NCI-H146 treated with DMSO at 0.1 percent for 48 hours (cell line): Measurements from ENCODE around the gene KAZN.

ENCODE experiments used
- DNase-seq: peaks from one replicate; lab custom pipeline; 2025; ENCODE audit not compliant: unreplicated experiment; lab: John Stamatoyannopoulos, UW

The KAZN gene

GRCh38 chr1:14639291-14640050, 41.0 kb downstream of the KAZN start:
- peak; percentile 11 for DNase-seq

GRCh38 chr1:14642712-14643111, 44.2 kb downstream of the KAZN start:
- DNase-seq = no peak

- no peak for DNase-seq
Observed at GRCh38 chr1:14646973-14647372, 48.5 kb downstream of the KAZN start.

- DNase-seq = no peak
Observed at GRCh38 chr1:14647777-14648176, 49.3 kb downstream of the KAZN start.

GRCh38 chr1:14648391-14648790, 49.9 kb downstream of the KAZN start:
- no peak for DNase-seq

GRCh38 chr1:14648896-14649855, 50.7 kb downstream of the KAZN start:
- no peak for DNase-seq

- no peak for DNase-seq
Observed at GRCh38 chr1:14649976-14650375, 51.5 kb downstream of the KAZN start.

- no peak for DNase-seq
Observed at GRCh38 chr1:14650951-14651350, 52.5 kb downstream of the KAZN start.

- DNase-seq = no peak
Observed at GRCh38 chr1:14652840-14653239, 54.4 kb downstream of the KAZN start.

GRCh38 chr1:14653461-14653960, 55.0 kb downstream of the KAZN start:
- DNase-seq = no peak

- DNase-seq = no peak
Observed at GRCh38 chr1:14654554-14654953, 56.1 kb downstream of the KAZN start.

- DNase-seq = no peak
Observed at GRCh38 chr1:14655385-14655784, 56.9 kb downstream of the KAZN start.

- no peak for DNase-seq
Observed at GRCh38 chr1:14656384-14656937, 58.0 kb downstream of the KAZN start.

- no peak for DNase-seq
Observed at GRCh38 chr1:14658642-14659041, 60.2 kb downstream of the KAZN start.

GRCh38 chr1:14659913-14660312, 61.4 kb downstream of the KAZN start:
- no peak for DNase-seq

- DNase-seq = no peak
Observed at GRCh38 chr1:14660801-14661200, 62.3 kb downstream of the KAZN start.

- no peak for DNase-seq
Observed at GRCh38 chr1:14661222-14661621, 62.7 kb downstream of the KAZN start.

- DNase-seq = no peak
Observed at GRCh38 chr1:14662116-14662515, 63.6 kb downstream of the KAZN start.

GRCh38 chr1:14663773-14664172, 65.3 kb downstream of the KAZN start:
- DNase-seq = no peak

- DNase-seq = no peak
Observed at GRCh38 chr1:14666373-14666772, 67.9 kb downstream of the KAZN start.

- no peak for DNase-seq
Observed at GRCh38 chr1:14666962-14667650, 68.6 kb downstream of the KAZN start.
